Mononuclear cell (primary cell): ENCODE results near the gene CCDC92. TPM values are rescaled to one million over a fixed set of nuclear protein-coding genes. Genes with fewer than 3 reads are reported as not detected.
"Not testable (repeated sequence)": the region's sequence is repeated elsewhere in the genome, so short reads cannot be mapped to it uniquely, and the experiment has no call there.

ENCODE experiments used
- H3K27me3 ChIP-seq: 2 replicates; pipeline ENCODE4 v1.6.0; 2011; ENCODE audit warnings: low read length, control low read depth; ENCODE audit not compliant: insufficient read depth
- H3K4me1 ChIP-seq: 2 replicates; pipeline ENCODE4 v1.5.1; 2011; ENCODE audit warnings: mild to moderate bottlenecking, low read length, control low read depth; ENCODE audit not compliant: insufficient read depth
- H3K4me3 ChIP-seq: 2 replicates; pipeline ENCODE4 v1.5.1; 2011; ENCODE audit warnings: mild to moderate bottlenecking, low read length, moderate library complexity
- H3K9me3 ChIP-seq: 2 replicates; pipeline ENCODE4 v1.5.1; 2011; ENCODE audit warnings: low read depth, mild to moderate bottlenecking, control low read depth, low read length
- total RNA-seq: library from RNA; depleted of rRNA; stranded (reverse); fragments of >200 nt; gene quantifications from one replicate; pipeline ENCODE4 v1.2.3, GENCODE V29; 2012

Gene CCDC92
- total RNA-seq, 1 donor, result 5.9 TPM

DNA sequence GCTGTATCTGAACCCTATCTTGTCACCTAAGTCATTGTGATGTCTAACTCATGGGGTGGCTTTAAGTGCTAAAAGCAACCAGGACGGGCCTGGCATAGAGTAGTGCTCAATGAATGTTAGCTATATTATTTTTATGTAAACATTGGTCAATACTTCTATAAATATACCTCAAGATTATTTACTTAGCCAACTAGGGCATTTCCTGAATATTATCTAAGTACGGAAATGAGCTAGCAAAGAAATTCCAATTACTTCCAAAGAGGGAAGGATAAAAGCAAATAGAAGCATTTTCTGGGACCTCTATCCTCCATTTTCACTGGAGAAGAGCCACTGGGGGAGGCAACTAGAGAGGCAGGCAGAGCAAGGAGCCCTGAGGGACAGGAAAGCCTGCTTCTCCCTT lies 20.6 kb downstream of the CCDC92 start:
- no peaks in the 10 kb centered on the region for H3K27me3 ChIP-seq
- no peaks in the 10 kb centered on the region for H3K9me3 ChIP-seq
- H3K4me1 ChIP-seq, result no peaks in the 10 kb centered on the region
- no peak overlapping the region for H3K4me3 ChIP-seq

DNA sequence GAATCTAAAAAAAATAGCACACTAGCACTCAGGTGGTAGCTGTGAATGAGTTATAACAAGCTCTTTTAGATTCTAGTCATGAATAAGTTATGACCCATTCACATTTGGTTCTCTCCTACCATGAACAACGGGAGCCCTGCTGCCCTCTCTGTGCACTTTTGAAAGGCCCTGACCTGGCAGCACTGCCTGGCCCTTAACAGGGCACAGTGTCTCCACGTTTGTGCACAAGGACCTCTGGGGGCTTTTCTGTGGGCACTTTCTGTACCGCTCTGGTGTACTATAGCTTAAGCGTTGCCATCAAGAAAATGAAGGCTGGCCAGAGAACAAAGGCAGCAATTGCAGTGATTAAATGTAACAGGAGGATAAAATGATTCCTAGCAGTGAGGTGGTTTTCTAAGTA lies 21.2 kb downstream of the CCDC92 start:
- H3K4me3 ChIP-seq, result no peak overlapping the region
- no peaks in the 10 kb centered on the region for H3K9me3 ChIP-seq
- H3K4me1 ChIP-seq, result no peaks in the 10 kb centered on the region
- no peaks in the 10 kb centered on the region for H3K27me3 ChIP-seq

DNA sequence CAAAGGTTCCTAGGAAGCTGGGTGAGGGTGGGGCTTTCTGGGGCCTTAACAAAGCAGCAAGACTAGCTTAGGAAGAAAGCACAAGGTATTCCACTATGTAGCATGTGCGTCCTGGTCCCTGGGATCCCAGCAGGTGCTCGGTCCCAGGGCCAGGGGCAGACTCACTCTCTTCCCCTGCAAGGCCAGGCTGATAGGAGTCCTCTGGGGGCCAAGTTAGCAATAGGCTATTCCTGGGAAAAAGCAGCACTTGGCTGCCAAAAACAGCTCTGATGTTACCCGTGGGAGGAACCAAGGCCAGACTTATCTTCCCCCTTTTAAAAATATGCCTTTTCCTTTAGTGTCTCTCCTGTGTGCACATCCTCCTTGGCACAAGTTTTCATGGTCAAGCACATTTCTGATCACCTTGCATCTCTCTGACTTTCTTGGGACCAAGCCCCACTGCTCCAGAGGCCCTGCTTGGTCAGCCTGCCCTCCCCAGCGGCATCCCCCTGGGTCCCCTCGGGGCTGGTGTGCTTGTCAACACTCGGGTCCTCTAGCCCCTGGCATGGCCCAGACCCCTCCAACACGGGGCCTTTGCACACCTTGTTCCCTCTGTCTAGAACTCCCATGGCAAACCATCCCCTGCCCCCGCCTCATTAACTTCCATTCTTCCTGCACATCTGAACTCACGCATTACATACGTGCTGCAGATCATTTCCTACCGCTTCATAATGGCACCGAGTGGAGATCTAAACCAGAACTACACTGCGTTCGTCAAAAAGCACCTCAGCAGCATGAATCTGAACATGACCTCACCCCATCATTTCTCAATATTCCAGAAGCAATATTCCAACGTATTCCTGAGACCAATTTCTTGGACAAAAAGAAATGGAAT lies 21.9 kb downstream of the CCDC92 start:
- no peaks in the 10 kb centered on the region for H3K27me3 ChIP-seq
- no peaks in the 10 kb centered on the region for H3K4me1 ChIP-seq
- H3K9me3 ChIP-seq, result no peaks in the 10 kb centered on the region
- H3K4me3 ChIP-seq, result no peak overlapping the region

DNA sequence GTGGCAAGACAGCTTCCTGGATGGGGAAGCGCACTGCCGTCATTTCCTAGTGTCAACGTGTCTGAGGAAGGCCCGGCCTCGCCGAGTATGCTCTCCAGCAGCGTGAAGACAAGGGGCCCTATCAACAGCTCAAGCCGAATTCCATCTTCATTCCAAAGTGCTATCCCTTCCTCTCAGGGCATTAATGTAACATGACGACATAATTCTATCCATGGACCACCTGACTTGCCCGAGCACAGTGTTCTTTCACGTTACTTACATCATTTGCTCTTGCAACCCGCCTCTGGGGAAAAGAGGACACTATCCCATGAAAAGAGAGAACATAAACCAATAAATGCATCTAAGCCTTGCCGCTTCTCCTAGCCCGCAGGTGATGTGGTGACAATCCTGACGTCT lies 22.9 kb downstream of the CCDC92 start:
- H3K9me3 ChIP-seq, result no peaks in the 10 kb centered on the region
- no peak overlapping the region for H3K4me3 ChIP-seq
- H3K4me1 ChIP-seq, result no peaks in the 10 kb centered on the region
- H3K27me3 ChIP-seq, result no peaks in the 10 kb centered on the region

DNA sequence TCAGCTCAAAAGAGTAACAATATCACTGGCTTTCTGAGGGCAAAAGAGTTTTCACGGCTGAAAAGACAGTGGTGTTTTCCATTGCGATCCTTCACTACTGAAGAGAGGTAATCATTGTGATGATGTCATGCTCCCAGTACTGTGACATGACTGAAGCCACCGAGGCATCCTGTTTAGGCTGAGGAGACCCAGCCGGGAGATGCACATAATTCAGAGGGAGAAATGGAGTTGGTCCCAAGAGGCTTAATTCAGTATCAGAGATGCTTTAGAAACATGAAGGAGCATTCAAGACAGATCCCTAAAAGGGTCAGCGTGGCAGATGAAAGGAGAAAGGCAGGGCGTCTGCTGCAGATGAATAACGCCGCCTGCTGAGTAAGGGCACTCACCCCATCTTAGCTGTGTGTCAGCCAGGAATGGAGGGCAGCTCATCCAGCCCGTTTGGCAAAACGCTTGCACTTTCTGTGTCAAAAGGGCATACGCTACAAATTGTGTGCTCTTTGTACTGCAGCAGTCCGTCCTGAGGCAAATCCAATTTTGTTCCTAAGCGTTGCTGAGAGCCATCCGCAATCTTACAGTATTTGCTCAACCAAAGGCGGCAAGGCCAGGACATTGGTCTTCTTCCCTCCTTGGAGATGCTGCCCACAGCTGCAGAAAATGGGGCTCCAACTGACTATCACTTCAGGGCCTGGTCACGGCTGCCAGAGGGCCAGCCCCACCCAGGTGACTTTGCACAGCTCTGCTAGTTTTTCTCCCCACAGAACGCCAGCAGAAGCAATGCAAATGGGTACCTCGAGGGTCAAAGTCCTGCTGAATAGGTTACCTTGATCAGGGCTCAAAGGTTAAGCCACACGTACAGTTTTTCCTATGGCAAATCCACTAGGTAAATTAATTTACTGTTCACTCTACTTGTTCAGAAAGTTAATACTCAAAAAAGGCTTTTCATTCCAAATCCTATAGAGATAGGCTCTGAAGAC lies 23.5 kb downstream of the CCDC92 start:
- Histone ChIP-seq H3K4me1 (no peaks in the 10 kb centered on the region), H3K4me3 (no peak overlapping the region), H3K27me3 (no peaks in the 10 kb centered on the region), H3K9me3 (no peaks in the 10 kb centered on the region)

DNA sequence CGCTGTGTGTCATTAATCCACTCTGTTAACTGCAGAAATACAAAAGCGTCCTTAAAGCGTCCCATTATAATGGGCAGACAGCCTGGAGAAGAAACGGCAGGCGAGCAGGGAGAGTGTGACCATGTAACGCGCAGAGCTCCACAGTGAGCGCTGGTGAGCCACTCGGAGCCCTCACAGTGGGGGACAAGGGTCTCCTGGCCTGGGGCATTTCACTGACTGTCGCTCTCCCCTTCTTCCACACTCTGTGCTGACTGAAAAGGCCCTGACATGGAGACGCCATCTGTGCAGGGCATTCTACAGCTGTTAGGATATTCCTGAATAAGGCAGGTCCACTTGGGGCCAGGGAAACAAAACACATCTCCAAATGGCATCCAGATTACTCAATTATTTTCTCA lies 24.2 kb downstream of the CCDC92 start:
- Histone ChIP-seq H3K27me3 (no peaks in the 10 kb centered on the region), H3K4me1 (no peaks in the 10 kb centered on the region), H3K9me3 (no peaks in the 10 kb centered on the region), H3K4me3 (no peak overlapping the region)

DNA sequence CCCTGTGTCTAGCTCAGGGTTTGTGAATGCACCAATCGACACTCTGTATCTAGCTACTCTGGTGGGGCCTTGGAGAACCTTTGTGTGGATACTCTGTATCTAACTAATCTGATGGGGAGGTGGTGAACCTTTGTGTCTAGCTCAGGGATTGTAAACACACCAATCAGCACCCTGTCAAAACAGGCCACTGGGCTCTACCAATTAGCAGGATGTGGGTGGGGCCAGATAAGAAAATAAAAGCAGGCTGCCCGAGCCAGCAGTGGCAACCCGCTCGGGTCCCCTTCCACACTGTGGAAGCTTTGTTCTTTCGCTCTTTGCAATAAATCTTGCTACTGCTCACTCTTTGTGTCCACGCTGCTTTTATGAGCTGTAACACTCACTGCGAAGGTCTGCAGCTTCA lies 25.1 kb downstream of the CCDC92 start:
- H3K4me1 ChIP-seq, result not testable (repeated sequence)

DNA sequence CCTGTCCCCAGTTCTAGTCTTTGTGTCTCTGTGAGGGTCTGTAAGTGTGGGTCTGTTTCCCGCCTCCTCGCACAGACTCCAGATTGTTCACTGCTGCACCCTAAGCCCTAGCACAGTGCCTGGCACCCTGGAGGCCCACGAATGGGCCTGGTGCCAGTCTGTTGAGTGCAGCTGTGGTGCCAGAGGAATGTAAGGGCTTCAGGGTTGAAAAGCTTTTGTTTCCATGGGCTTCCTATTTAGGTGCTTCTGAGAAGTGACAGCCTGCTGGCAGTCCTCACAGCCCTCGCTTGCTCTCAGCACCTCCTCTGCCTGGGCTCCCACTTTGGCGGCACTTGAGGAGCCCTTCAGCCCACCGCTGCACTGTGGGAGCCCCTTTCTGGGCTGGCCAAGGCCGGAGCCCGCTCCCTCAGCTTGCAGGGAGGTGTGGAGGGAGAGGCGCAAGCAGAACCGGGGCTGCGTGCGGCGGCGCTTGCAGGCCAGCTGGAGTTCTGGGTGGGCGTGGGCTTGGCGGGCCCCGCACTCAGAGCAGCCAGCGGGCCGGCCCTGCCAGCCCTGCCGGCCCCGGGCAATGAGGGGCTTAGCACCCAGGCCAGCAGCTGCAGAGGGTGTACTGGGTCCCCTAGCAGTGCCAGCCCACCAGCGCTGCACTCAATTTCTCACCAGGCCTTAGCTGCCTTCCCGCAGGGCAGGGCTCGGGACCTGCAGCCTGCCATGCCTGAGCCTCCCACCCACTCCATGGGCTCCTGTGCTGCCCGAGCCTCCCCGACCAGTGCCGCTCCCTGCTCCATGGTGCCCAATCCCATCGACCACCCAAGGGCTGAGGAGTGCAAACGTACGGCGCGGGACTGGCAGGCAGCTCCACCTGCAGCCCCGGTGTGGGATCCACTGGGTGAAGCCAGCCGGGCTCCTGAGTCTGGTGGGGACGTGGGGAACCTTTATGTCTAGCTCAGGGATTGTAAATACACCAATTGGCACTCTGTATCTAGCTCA lies 25.8 kb downstream of the CCDC92 start:
- H3K27me3 ChIP-seq, H3K9me3 ChIP-seq, H3K4me3 ChIP-seq, H3K4me1 ChIP-seq: not testable (repeated sequence)

More for the DNA sequence above, 25.1 kb downstream of the CCDC92 start:
- H3K9me3 ChIP-seq, H3K27me3 ChIP-seq, H3K4me3 ChIP-seq: not testable (repeated sequence)

DNA sequence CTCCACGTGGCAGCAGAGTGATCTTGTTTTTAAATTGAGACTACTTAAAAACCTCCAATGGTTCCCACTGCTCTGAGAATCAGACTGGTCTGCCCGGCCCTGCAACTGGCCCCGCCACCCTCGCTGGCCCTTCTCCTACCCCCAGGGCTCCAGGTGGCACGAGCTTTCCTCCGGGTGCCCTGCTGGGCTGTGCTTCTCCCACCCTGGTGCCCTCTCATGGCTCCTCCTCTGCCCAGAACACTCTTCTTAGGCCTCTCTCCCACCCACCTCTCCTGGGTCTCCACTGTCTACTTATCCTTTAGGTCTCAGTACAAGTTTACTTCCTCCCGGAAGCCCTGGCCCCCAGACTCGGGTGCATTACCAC lies 26.5 kb downstream of the CCDC92 start:
- Histone ChIP-seq H3K27me3 (no peaks in the 10 kb centered on the region), H3K4me3 (no peak overlapping the region), H3K9me3 (peaks cover 4% of the 10 kb centered on the region), H3K4me1 (peaks cover 2% of the 10 kb centered on the region)

DNA sequence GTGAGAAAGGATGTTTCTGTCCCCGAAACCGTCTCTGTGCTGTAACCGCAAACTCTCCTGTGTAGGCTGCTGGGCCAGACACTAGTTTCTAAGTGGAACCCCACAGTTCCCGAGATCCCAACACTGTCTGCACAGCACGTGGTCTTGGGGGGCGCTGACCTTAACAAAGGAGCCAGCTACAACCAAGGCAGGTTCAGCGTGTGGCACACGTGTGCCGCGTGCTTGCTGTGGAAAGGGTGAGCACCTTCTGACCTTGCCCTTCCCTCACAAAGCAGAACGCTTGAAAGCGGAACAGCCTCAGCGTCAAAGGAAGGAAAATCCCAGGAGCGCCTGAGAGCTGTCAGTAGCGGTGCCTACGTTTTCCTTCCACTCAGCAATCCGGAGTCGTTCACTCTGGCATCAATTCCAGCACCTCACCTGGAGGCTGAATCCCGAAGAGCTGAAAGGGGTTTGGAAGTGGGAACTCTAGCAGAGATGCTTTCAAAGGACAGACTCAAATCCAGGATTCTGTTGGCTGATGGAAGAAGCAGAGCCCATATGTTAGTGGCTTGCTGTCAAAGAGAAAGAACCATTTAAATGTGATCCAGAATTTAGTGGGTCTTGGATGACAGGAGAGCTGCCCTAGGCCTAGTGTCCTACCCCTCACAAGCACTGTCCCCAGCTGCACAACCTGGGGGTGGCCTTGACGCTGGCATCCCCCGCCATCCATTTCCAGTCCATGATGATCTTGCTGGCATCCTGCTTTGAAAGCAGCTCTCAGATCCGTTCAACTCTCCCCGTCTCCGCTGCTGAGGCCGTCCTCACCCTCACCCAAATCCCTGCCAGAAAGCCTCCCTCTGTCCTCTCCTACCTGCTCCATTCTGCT lies 27.1 kb downstream of the CCDC92 start:
- peaks cover 4% of the 10 kb centered on the region for H3K4me1 ChIP-seq
- H3K9me3 ChIP-seq, result peaks cover 4% of the 10 kb centered on the region
- no peaks in the 10 kb centered on the region for H3K27me3 ChIP-seq
- no peak overlapping the region for H3K4me3 ChIP-seq

DNA sequence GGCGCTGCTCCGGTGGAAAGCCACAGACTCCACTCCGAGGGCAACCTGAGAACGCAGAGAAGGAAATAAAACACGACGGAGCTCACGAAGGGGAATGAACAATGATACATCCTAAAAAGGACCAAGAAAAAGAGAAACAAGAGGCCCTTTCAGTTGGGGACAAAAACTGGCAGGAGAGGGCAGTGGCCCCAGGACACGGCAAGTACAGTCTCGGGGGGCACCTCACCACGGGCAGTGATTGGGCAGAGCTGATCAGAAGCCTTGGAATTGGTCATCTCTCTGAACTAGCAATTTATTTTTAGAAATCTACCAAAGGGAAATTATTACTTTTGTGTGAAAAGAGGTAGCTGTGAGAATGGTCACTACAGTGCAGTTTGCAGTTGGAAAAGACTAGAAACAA lies 27.9 kb downstream of the CCDC92 start:
- Histone ChIP-seq H3K4me1 (peaks cover 4% of the 10 kb centered on the region), H3K4me3 (no peak overlapping the region), H3K9me3 (peaks cover 4% of the 10 kb centered on the region), H3K27me3 (no peaks in the 10 kb centered on the region)

DNA sequence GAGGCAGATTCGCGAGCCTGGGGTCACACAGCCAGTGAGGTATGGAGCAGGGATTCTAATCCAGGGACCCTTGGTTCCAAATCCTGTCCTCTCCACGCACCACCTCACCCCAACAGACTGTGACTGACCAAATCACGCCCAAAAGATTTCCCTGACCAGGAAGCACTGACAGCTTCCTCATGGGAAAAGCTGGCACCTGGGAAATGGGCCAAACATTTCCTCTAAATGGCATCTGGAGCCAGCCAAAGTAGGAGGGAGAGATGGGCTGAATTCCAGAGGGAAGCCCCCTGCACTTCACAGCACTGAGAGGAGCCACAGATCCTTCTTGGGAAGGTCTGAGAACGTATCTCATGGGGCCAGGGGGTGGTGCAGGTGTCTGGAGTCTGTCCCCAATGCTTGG lies 28.8 kb downstream of the CCDC92 start:
- Histone ChIP-seq H3K4me1 (peaks cover 8% of the 10 kb centered on the region), H3K9me3 (peaks cover 4% of the 10 kb centered on the region), H3K27me3 (no peaks in the 10 kb centered on the region), H3K4me3 (no peak overlapping the region)

DNA sequence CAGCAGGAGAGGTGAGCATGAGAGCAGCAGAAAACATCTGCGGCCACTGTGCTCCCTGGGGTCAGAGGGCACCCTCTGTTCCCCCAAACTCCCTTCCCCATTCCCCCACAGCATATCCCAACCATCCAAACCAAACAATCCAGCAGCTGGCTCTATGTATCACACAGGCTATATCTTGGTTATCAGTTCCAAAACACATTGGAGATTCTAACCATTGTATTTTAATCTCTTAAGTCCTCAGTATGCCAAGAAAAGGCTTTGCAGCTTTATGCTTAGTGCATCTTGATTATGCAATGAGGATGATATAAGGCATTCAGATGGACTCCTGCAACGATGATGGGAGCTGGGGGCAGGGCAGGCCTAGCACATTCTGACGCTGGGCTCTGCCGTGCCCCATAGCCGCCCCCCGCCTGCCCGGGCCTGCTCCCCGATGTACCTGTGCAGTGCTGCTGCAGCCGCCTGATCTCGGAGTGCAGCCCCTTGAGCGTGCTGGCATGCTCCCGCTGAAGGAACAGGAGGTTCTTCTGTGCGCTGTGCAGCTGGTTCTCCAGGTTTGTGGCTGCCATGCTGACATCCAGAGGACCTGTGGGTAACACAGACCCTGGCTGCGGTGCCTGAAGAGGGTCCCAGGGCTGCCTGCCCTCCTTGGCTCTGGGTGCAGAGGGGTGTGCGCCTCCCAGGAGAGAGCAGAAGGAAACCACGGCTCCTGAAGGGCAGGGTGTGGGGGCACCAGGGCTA lies 29.6 kb downstream of the CCDC92 start:
- H3K4me3 ChIP-seq, result no peak overlapping the region
- H3K9me3 ChIP-seq, result peaks cover 4% of the 10 kb centered on the region
- H3K27me3 ChIP-seq, result no peaks in the 10 kb centered on the region

More for the DNA sequence above, 29.6 kb downstream of the CCDC92 start:
- H3K4me1 ChIP-seq, result peaks cover 15% of the 10 kb centered on the region
